Kidney epithelial cell (primary cell): ENCODE data around the gene C17orf78. TPM values are rescaled to one million over a fixed set of nuclear protein-coding genes. Genes with fewer than 3 reads are reported as not detected.

Experiments
- DNase-seq: peaks from one replicate; pipeline ENCODE4 v3.0.0-alpha.2; 2010; ENCODE audit warnings: low read depth
- H3K27me3 ChIP-seq: 2 replicates; pipeline ENCODE4 v1.6.0; 2011; ENCODE audit warnings: low read length; ENCODE audit not compliant: control insufficient read depth, insufficient read depth
- H3K36me3 ChIP-seq: 2 replicates; pipeline ENCODE4 v1.5.1; 2011; ENCODE audit warnings: low read length; ENCODE audit not compliant: control insufficient read depth, insufficient read depth
- H3K4me3 ChIP-seq: 2 replicates; pipeline ENCODE4 v1.5.1; 2011; ENCODE audit warnings: low read depth, mild to moderate bottlenecking, control low read depth, low read length
- total RNA-seq: library from RNA; depleted of rRNA; stranded (reverse); fragments of >200 nt; gene quantifications from 2 replicates; pipeline ENCODE4 v1.2.3, GENCODE V29; 2015
- TF ChIP-seq, protein P1 (sequence below): IDR thresholded peaks from 2 replicates; pipeline ENCODE4 v1.5.1; 2011; ENCODE audit warnings: mild to moderate bottlenecking, moderate library complexity, low read length, control low read depth, inconsistent platforms; ENCODE audit not compliant: insufficient read depth, poor library complexity, severe bottlenecking

Gene C17orf78
- total RNA-seq, 1 donor from 2014 or later: not detected

DNA sequence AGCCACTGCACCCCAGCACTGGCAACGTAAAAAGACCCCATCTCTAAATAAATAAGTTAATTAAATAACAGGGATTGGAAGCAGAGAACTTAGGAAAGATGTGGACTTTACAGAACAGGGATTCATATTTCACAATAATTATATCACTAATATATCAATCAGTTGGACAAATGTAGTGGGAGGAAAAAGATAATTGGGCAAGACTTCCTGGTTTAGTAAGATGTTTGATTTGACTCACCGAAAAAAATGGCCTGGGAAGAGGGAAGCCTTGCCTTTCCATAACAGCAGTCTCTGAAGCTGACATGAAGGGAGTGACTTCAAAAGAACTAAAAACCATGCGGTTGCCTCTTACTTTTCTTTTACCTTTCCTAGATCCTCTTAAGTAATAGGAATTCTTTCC lies 15.2 kb upstream of the C17orf78 start:
- Histone ChIP-seq H3K4me3 (no peak overlapping the region), H3K27me3 (no peaks in the 10 kb centered on the region), H3K36me3 (no peaks in the 10 kb centered on the region)
- TF ChIP-seq, protein P1, sequence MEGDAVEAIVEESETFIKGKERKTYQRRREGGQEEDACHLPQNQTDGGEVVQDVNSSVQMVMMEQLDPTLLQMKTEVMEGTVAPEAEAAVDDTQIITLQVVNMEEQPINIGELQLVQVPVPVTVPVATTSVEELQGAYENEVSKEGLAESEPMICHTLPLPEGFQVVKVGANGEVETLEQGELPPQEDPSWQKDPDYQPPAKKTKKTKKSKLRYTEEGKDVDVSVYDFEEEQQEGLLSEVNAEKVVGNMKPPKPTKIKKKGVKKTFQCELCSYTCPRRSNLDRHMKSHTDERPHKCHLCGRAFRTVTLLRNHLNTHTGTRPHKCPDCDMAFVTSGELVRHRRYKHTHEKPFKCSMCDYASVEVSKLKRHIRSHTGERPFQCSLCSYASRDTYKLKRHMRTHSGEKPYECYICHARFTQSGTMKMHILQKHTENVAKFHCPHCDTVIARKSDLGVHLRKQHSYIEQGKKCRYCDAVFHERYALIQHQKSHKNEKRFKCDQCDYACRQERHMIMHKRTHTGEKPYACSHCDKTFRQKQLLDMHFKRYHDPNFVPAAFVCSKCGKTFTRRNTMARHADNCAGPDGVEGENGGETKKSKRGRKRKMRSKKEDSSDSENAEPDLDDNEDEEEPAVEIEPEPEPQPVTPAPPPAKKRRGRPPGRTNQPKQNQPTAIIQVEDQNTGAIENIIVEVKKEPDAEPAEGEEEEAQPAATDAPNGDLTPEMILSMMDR: no peak
- DNase-seq: no peak

DNA sequence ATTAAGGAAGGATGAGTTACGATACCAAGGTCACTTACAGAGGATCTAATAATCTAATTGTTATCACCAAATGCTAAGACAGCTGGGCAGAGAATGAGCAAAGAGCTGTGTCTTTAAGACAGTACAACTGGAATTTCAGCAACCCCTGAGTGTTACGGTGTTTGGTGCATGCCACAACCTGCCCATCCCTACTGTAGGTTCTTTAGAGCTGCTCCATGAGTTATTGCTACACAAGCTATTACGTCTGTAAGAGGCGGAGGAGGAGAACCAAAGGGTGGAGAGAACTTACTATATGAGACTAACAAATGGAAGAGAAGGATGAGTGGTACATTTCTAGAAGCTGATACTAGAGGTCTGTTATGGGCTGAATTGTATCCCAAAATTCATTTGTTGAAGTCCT lies 14.2 kb upstream of the C17orf78 start:
- TF ChIP-seq, protein P1: no peak
- Histone ChIP-seq H3K4me3 (no peak overlapping the region), H3K27me3 (no peaks in the 10 kb centered on the region), H3K36me3 (no peaks in the 10 kb centered on the region)
- no peak for DNase-seq

DNA sequence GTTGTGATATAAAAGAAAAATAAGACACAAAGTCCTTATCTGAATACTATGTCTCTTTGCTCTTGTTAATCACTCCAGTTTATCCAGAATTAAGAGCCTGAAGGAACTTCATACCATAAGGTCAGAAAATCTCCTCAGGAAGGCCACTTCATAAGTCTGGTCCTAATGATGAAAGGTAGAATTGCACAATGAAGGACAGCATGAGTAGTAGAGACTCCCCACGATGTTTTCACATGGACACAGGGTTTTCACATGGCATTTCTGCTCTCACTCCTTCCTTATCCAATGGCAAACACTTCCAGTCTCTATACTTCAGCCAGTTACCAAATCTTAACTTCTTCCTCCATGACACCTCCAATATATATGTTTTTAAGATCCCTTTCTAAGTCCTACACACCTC lies 10.2 kb upstream of the C17orf78 start:
- no peaks in the 10 kb centered on the region for H3K27me3 ChIP-seq
- no peak overlapping the region for H3K4me3 ChIP-seq
- TF ChIP-seq, protein P1: no peak
- no peaks in the 10 kb centered on the region for H3K36me3 ChIP-seq
- no peak for DNase-seq

DNA sequence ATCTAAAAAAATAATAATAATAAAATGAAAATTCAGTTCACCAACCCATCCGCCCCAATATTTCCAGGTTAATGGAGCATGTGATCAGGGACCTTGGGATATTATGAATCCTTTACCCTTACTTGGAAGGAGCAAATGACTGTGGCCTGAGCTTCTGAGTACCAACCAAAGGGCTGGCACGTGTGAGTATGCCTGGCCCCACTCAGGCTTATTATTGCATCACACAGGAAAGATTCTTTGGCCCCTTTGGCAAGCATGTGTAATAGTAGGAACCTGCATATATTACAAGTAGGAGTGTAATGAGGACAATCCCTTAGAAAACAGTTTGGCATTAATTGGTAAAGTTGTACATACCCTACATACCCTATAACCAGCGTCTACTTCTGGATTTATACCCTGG lies 7.2 kb upstream of the C17orf78 start:
- TF ChIP-seq, protein P1: no peak
- no peaks in the 10 kb centered on the region for H3K27me3 ChIP-seq
- no peaks in the 10 kb centered on the region for H3K36me3 ChIP-seq
- no peak for DNase-seq
- no peak overlapping the region for H3K4me3 ChIP-seq

DNA sequence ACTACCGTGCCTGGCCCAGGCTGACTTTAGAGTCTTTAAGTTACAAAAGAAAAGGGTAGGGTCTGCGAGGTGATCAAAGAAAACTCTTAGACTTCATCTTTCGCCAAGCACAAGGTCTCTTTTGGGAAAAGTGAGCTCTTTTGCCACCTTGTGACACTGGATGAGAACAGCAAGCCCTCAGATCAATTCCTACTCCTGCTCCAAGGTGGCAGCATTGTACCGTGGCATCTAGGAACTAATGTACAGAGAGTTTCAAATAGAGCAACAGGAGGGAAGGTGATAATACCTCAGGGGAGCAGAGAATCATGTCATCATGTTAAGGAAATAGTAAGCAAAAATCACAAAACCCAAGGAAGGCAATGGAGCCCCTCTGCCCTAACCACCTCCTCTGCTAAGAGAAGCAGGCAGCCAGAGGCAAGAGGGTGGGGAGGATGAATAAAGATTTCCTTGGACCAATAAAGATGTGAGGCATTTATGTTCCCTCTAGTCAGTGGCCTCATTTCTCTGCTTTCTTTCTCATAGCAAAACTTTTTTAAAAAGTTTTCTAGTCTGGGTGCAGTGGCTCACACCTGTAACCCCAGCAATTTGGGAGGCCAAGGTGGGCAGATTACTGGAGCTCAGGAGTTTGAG lies 2.1 kb upstream of the C17orf78 start:
- Histone ChIP-seq H3K36me3 (no peaks in the 10 kb centered on the region), H3K4me3 (no peak overlapping the region), H3K27me3 (no peaks in the 10 kb centered on the region)
- TF ChIP-seq, protein P1: peak; percentile 100
- DNase-seq: no peak

DNA sequence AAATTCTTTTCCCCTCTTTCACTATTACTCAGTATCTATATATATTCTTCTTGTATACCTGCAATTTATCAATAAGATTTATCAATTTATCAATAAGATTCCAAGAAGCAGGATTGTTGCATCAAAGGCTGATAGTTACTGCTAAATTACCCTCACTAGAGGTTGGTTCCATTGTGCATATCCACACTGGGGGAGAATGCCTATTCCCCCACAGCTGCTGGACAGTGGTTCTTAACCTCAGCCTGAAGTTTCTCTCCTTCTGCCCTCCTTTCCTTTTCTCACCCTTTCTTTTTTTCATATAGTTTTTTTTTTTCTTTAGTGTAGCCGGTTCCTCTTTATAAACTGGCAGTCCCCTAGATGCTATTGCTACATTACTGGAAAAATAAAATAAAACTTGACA lies 6.3 kb downstream of the C17orf78 start:
- TF ChIP-seq, protein P1: no peak
- no peak for DNase-seq

More for the DNA sequence above, 6.3 kb downstream of the C17orf78 start:
- H3K4me3 ChIP-seq: no peak overlapping the region
- no peaks in the 10 kb centered on the region for H3K36me3 ChIP-seq
- H3K27me3 ChIP-seq: no peaks in the 10 kb centered on the region
